ENCODE data around the gene IQCE. TPM values are rescaled to one million over a fixed set of nuclear protein-coding genes. Genes with fewer than 3 reads are reported as not detected.

Gene IQCE
- total RNA-seq, 1 experiment from 2014 or later: 44.8 TPM

DNA sequence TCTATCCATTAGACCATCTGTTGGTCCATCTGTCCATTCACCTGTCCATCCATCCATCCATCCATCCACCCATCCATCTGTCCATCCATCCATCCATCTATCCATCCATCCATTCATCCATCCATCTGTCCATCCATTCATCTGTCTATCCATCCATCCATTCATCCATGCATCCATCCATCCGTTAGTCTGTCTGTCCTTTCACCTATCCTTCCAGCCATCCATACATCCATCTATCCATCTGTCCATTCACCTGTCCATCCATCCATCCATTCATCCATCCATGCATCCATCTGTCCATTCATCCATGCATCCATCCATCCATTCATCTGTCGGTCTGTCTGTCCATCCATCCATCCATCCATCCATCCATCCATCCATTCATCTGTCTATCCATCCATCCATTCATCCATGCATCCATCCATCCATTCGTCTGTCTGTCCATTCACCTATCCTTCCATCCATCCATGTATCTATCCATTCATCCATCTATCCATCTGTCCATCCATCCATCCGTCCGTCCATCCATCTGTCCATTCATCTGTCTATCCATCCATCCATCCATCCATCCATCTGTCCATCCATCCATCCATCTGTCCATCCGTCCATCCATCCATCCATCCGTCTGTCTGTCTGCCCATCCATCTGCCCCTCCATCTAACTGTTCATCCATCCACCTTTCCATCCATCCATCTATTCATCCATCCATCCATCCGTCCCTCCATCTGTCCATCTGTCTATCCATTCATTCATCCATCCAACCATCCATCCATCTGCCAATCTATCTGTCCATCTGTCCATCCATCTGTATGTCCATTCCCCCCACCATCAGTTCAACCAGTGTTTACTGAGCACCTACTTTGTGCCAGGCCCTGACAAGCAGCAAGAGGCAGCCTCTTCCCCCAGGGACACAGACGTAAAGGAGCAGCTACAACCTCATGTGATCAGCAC is 44.0 kb upstream of the IQCE start:
- ATAC-seq: no peak
- CTCF ChIA-PET: no interaction called here
- POLR2A ChIA-PET: no interaction called here
- no peak for DNase-seq (ENCODE audit: low read depth, low spot score)
- TF ChIP-seq POLR2AphosphoS5 (IDR thresholded peaks at IDR 0.05; ENCODE audit: low read depth, low read length) (no peak), SIN3A (IDR thresholded peaks at IDR 0.05; ENCODE audit: borderline replicate concordance, insufficient read depth, low read depth, low read length) (no peak)
- TF ChIP-seq, protein P1, sequence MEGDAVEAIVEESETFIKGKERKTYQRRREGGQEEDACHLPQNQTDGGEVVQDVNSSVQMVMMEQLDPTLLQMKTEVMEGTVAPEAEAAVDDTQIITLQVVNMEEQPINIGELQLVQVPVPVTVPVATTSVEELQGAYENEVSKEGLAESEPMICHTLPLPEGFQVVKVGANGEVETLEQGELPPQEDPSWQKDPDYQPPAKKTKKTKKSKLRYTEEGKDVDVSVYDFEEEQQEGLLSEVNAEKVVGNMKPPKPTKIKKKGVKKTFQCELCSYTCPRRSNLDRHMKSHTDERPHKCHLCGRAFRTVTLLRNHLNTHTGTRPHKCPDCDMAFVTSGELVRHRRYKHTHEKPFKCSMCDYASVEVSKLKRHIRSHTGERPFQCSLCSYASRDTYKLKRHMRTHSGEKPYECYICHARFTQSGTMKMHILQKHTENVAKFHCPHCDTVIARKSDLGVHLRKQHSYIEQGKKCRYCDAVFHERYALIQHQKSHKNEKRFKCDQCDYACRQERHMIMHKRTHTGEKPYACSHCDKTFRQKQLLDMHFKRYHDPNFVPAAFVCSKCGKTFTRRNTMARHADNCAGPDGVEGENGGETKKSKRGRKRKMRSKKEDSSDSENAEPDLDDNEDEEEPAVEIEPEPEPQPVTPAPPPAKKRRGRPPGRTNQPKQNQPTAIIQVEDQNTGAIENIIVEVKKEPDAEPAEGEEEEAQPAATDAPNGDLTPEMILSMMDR (IDR thresholded peaks at IDR 0.05): no peak
- TF ChIP-seq, protein P2, sequence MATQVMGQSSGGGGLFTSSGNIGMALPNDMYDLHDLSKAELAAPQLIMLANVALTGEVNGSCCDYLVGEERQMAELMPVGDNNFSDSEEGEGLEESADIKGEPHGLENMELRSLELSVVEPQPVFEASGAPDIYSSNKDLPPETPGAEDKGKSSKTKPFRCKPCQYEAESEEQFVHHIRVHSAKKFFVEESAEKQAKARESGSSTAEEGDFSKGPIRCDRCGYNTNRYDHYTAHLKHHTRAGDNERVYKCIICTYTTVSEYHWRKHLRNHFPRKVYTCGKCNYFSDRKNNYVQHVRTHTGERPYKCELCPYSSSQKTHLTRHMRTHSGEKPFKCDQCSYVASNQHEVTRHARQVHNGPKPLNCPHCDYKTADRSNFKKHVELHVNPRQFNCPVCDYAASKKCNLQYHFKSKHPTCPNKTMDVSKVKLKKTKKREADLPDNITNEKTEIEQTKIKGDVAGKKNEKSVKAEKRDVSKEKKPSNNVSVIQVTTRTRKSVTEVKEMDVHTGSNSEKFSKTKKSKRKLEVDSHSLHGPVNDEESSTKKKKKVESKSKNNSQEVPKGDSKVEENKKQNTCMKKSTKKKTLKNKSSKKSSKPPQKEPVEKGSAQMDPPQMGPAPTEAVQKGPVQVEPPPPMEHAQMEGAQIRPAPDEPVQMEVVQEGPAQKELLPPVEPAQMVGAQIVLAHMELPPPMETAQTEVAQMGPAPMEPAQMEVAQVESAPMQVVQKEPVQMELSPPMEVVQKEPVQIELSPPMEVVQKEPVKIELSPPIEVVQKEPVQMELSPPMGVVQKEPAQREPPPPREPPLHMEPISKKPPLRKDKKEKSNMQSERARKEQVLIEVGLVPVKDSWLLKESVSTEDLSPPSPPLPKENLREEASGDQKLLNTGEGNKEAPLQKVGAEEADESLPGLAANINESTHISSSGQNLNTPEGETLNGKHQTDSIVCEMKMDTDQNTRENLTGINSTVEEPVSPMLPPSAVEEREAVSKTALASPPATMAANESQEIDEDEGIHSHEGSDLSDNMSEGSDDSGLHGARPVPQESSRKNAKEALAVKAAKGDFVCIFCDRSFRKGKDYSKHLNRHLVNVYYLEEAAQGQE (IDR thresholded peaks at IDR 0.05; ENCODE audit: insufficient read depth in 1 of 2, low read depth in 2 of 2, low read length in 1 of 2): no peak
- intact Hi-C loops (cut with micrococcal nuclease; ENCODE audit: unreplicated experiment): no loop called here
- H3K27ac ChIP-seq (ENCODE audit: low read length): no peak overlapping the region
- BruUV-seq (replicated peaks): no TSS peak
- peaks cover 56% of the 10 kb centered on the region for H3K4me1 ChIP-seq (ENCODE audit: control insufficient read depth, insufficient read depth, low read length)
- no peak overlapping the region for H3K4me3 ChIP-seq (ENCODE audit: low read depth in 2 of 2, low read length in 2 of 2)
- H3K27me3 ChIP-seq (ENCODE audit: control insufficient read depth, insufficient read depth, low read length): no peaks in the 10 kb centered on the region
- no peaks in the 10 kb centered on the region for H3K9me3 ChIP-seq (ENCODE audit: control insufficient read depth, insufficient read depth, low read depth, low read length)
- no peaks in the 10 kb centered on the region for H3K36me3 ChIP-seq (ENCODE audit: control insufficient read depth, insufficient read depth, low read length)
- in situ Hi-C loops (cut with HindIII; ENCODE audit: low pct_unique_long_range_greater_than_20kb, low sequenced_read_pairs): no loop called here

DNA sequence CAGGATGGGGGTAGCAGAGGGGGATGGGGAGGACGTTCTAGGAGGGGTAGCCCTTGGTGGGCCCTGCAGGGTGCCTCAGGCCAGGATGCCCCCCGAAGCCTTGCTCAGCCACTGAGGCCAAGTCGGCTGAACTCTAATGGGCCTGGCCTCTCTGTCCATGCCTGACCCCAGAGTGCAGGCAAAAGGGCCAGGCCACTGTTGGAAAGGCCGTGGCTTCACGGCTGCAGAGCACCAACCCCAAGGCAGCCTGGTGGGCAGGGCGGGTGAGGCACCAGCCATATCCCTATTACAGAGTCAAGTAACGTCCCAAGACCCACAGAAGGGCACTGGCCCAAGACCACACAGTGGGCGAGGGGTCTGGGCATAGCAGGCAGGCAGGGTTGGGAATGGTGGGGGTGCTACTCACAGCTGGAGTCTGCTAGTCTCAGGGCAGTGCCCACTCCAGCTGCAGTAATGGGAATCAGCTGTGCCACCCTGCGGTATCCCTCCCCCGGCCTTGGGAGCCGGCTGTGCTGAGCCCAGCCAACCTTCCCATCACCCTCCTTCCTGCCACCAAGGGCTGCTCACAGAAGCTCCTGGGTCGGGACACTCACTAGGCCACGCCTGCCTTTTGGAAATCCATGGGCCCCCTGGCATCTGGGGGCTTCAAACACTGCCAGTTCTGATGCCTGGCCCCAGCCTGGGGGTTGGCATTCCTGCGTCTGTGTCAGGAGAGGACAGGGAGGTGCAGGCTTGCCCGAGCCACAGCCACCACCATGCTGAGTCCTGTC is 43.2 kb upstream of the IQCE start:
- peak overlapping the region; percentile 48; the same call in 1 of the 2 replicates for H3K27ac ChIP-seq (ENCODE audit: low read length)
- no peaks in the 10 kb centered on the region for H3K36me3 ChIP-seq (ENCODE audit: control insufficient read depth, insufficient read depth, low read length)
- TF ChIP-seq TCF7L2 (IDR thresholded peaks at IDR 0.05; ENCODE audit: low read depth, low read length) (no peak), SIN3A (IDR thresholded peaks at IDR 0.05; ENCODE audit: borderline replicate concordance, insufficient read depth, low read depth, low read length) (no peak), POLR2AphosphoS5 (IDR thresholded peaks at IDR 0.05; ENCODE audit: low read depth, low read length) (no peak)
- TF ChIP-seq, protein P1 (IDR thresholded peaks at IDR 0.05): no peak
- TF ChIP-seq, protein P2 (IDR thresholded peaks at IDR 0.05; ENCODE audit: insufficient read depth in 1 of 2, low read depth in 2 of 2, low read length in 1 of 2): no peak
- no peak for ATAC-seq
- no peak for DNase-seq (ENCODE audit: low read depth, low spot score)
- intact Hi-C loops (cut with micrococcal nuclease; ENCODE audit: unreplicated experiment) (no loop called here), in situ Hi-C loops (cut with HindIII; ENCODE audit: low pct_unique_long_range_greater_than_20kb, low sequenced_read_pairs) (no loop called here)
- no TSS peak for BruUV-seq (replicated peaks)
- H3K27me3 ChIP-seq (ENCODE audit: control insufficient read depth, insufficient read depth, low read length): no peaks in the 10 kb centered on the region
- no peak overlapping the region for H3K4me3 ChIP-seq (ENCODE audit: low read depth in 2 of 2, low read length in 2 of 2)
- no peaks in the 10 kb centered on the region for H3K9me3 ChIP-seq (ENCODE audit: control insufficient read depth, insufficient read depth, low read depth, low read length)
- CTCF ChIA-PET: interaction anchor here (0.6 kb wide), 1 partner anchor 785 kb away, joined by 3 read pairs; no protein-coding TSS in a partner anchor
- POLR2A ChIA-PET: interaction anchor here (0.6 kb wide), 1 partner anchor 171 kb away, joined by 3 read pairs; no protein-coding TSS in a partner anchor
- H3K4me1 ChIP-seq (ENCODE audit: control insufficient read depth, insufficient read depth, low read length): peaks cover 53% of the 10 kb centered on the region
